Stimulated activated naive CD8-positive, alpha-beta T cell treated with anti-CD3 and anti-CD28 coated beads, Interleukin-15, Interleukin-2, amounts not matched to agents 100 ng/mL and 50 ng/mL, for 24 hours (primary cell): ENCODE results near the gene COX6B2.
A peak's percentile ranks its signal among the peaks of the same experiment; 100 is the strongest.

Source experiments
- H3K27ac Mint-ChIP-seq: one replicate; pipeline ENCODE4 v1.8.0; 2021; ENCODE audit warnings: mild to moderate bottlenecking, mixed read lengths
- H3K27me3 Mint-ChIP-seq: one replicate; pipeline ENCODE4 v1.8.0; 2021; ENCODE audit warnings: mixed read lengths
- H3K36me3 Mint-ChIP-seq: one replicate; pipeline ENCODE4 v1.8.0; 2021; ENCODE audit warnings: low read depth, mixed read lengths
- H3K4me1 Mint-ChIP-seq: one replicate; pipeline ENCODE4 v1.8.0; 2021; ENCODE audit warnings: low read depth, mixed read lengths
- H3K4me3 Mint-ChIP-seq: one replicate; pipeline ENCODE4 v1.8.0; 2021; ENCODE audit warnings: mild to moderate bottlenecking, mixed read lengths
- H3K9me3 Mint-ChIP-seq: one replicate; pipeline ENCODE4 v1.8.0; 2021; ENCODE audit warnings: mixed read lengths

COX6B2 gene

GRCh38 chr19:55372316-55373081 is 18.0 kb upstream of the COX6B2 start:
- H3K27ac Mint-ChIP-seq: no peak overlapping the region
- H3K4me1 Mint-ChIP-seq: peaks cover 21% of the 10 kb centered on the region
- H3K27me3 Mint-ChIP-seq: peaks cover 40% of the 10 kb centered on the region
- no peak overlapping the region for H3K4me3 Mint-ChIP-seq
- H3K9me3 Mint-ChIP-seq: no peaks in the 10 kb centered on the region
- no peaks in the 10 kb centered on the region for H3K36me3 Mint-ChIP-seq

GRCh38 chr19:55370305-55370988 is 15.9 kb upstream of the COX6B2 start, which contains the start of gene IL11:
Gene IL11, minus strand, starts transcription at chr19:55370463. Its CDS starts 153 bp downstream, at chr19:55370310.
- no peaks in the 10 kb centered on the region for H3K9me3 Mint-ChIP-seq
- H3K27me3 Mint-ChIP-seq: peaks cover 37% of the 10 kb centered on the region
- peak within 1 kb of the TSS; percentile 73 for H3K4me3 Mint-ChIP-seq
- H3K36me3 Mint-ChIP-seq: no peaks in the 10 kb centered on the region
- H3K4me1 Mint-ChIP-seq: peaks cover 21% of the 10 kb centered on the region
- H3K27ac Mint-ChIP-seq: no peak within 1 kb of the TSS

- Mint-ChIP-seq H3K4me3 (peak overlapping the region; percentile 73), H3K36me3 (no peaks in the 10 kb centered on the region), H3K4me1 (peaks cover 21% of the 10 kb centered on the region), H3K27me3 (peaks cover 34% of the 10 kb centered on the region), H3K27ac (no peak overlapping the region), H3K9me3 (no peaks in the 10 kb centered on the region)
These were observed 15.3 kb upstream of the COX6B2 start for GRCh38 chr19:55369653-55370304.

- Mint-ChIP-seq H3K27me3 (peaks cover 33% of the 10 kb centered on the region), H3K4me3 (no peak overlapping the region), H3K27ac (no peak overlapping the region), H3K4me1 (peaks cover 21% of the 10 kb centered on the region), H3K36me3 (no peaks in the 10 kb centered on the region), H3K9me3 (no peaks in the 10 kb centered on the region)
These were observed 14.4 kb upstream of the COX6B2 start for GRCh38 chr19:55368701-55369563.

- no peaks in the 10 kb centered on the region for H3K36me3 Mint-ChIP-seq
- H3K27me3 Mint-ChIP-seq: peaks cover 29% of the 10 kb centered on the region
- no peak overlapping the region for H3K27ac Mint-ChIP-seq
- H3K9me3 Mint-ChIP-seq: no peaks in the 10 kb centered on the region
- peaks cover 17% of the 10 kb centered on the region for H3K4me1 Mint-ChIP-seq
- H3K4me3 Mint-ChIP-seq: no peak overlapping the region
These were observed 13.6 kb upstream of the COX6B2 start for GRCh38 chr19:55368106-55368505.

GRCh38 chr19:55366790-55367189 is 12.3 kb upstream of the COX6B2 start:
- Mint-ChIP-seq H3K27me3 (peaks cover 22% of the 10 kb centered on the region), H3K4me3 (no peak overlapping the region), H3K36me3 (no peaks in the 10 kb centered on the region), H3K9me3 (no peaks in the 10 kb centered on the region), H3K4me1 (peaks cover 10% of the 10 kb centered on the region), H3K27ac (no peak overlapping the region)

- peaks cover 10% of the 10 kb centered on the region for H3K4me1 Mint-ChIP-seq
- H3K27ac Mint-ChIP-seq: no peak overlapping the region
- H3K4me3 Mint-ChIP-seq: no peak overlapping the region
- no peaks in the 10 kb centered on the region for H3K36me3 Mint-ChIP-seq
- no peaks in the 10 kb centered on the region for H3K9me3 Mint-ChIP-seq
- peaks cover 16% of the 10 kb centered on the region for H3K27me3 Mint-ChIP-seq
These were observed 11.4 kb upstream of the COX6B2 start for GRCh38 chr19:55365964-55366363.

- Mint-ChIP-seq H3K27me3 (peaks cover 8% of the 10 kb centered on the region), H3K9me3 (no peaks in the 10 kb centered on the region), H3K36me3 (no peaks in the 10 kb centered on the region), H3K4me1 (peaks cover 4% of the 10 kb centered on the region), H3K4me3 (no peak overlapping the region), H3K27ac (no peak overlapping the region)
These were observed 10.7 kb upstream of the COX6B2 start for GRCh38 chr19:55365245-55365644.

- Mint-ChIP-seq H3K4me1 (no peaks in the 10 kb centered on the region), H3K4me3 (no peak within 1 kb of the TSS), H3K36me3 (no peaks in the 10 kb centered on the region), H3K27ac (no peak within 1 kb of the TSS), H3K27me3 (peaks cover 4% of the 10 kb centered on the region), H3K9me3 (no peaks in the 10 kb centered on the region)
These were observed 8.6 kb upstream of the COX6B2 start, which contains the start of gene GARIN5B for GRCh38 chr19:55362990-55363716. Gene GARIN5B, minus strand, starts transcription at chr19:55363260. Its CDS starts 194 bp downstream, at chr19:55363066.

GRCh38 chr19:55362174-55362989 is 7.9 kb upstream of the COX6B2 start:
- Mint-ChIP-seq H3K27ac (no peak overlapping the region), H3K36me3 (no peaks in the 10 kb centered on the region), H3K4me1 (no peaks in the 10 kb centered on the region), H3K9me3 (no peaks in the 10 kb centered on the region), H3K27me3 (no peaks in the 10 kb centered on the region), H3K4me3 (no peak overlapping the region)

- Mint-ChIP-seq H3K27me3 (peaks cover 4% of the 10 kb centered on the region), H3K4me3 (no peak overlapping the region), H3K9me3 (no peaks in the 10 kb centered on the region), H3K4me1 (no peaks in the 10 kb centered on the region), H3K36me3 (no peaks in the 10 kb centered on the region), H3K27ac (no peak overlapping the region)
These were observed 6.4 kb upstream of the COX6B2 start for GRCh38 chr19:55360902-55361301.

GRCh38 chr19:55358943-55359908 is 4.7 kb upstream of the COX6B2 start:
- H3K9me3 Mint-ChIP-seq: no peaks in the 10 kb centered on the region
- H3K36me3 Mint-ChIP-seq: no peaks in the 10 kb centered on the region
- peaks cover 2% of the 10 kb centered on the region for H3K4me1 Mint-ChIP-seq
- H3K27ac Mint-ChIP-seq: no peak overlapping the region
- peaks cover 13% of the 10 kb centered on the region for H3K27me3 Mint-ChIP-seq
- no peak overlapping the region for H3K4me3 Mint-ChIP-seq
